WI38 (cell line): ENCODE data around the gene ADAMTS18.
"Not testable (repeated sequence)": the region's sequence is repeated elsewhere in the genome, so short reads cannot be mapped to it uniquely, and the experiment has no call there.

ENCODE experiments used
- H3K4me3 ChIP-seq: 2 replicates; pipeline ENCODE4 v1.5.1; 2011; ENCODE audit warnings: low read depth, mild to moderate bottlenecking, control low read depth, low read length
- CTCF ChIP-seq: IDR thresholded peaks from 2 replicates; pipeline ENCODE4 v1.5.1; 2012; ENCODE audit warnings: low read depth, mild to moderate bottlenecking, control low read depth, low read length

The ADAMTS18 gene

GRCh38 chr16:77288222-77288621 is 146.6 kb downstream of the ADAMTS18 start:
- TF ChIP-seq CTCF: no peak
- no peak overlapping the region for H3K4me3 ChIP-seq

GRCh38 chr16:77285676-77286075 is 149.2 kb downstream of the ADAMTS18 start:
- TF ChIP-seq CTCF: no peak
- H3K4me3 ChIP-seq: no peak overlapping the region

GRCh38 chr16:77282345-77282744 is 152.5 kb downstream of the ADAMTS18 start:
- no peak overlapping the region for H3K4me3 ChIP-seq
- no peak for TF ChIP-seq CTCF

- not testable (repeated sequence) for H3K4me3 ChIP-seq
Observed at GRCh38 chr16:77279316-77279715, 155.5 kb downstream of the ADAMTS18 start.

- no peak overlapping the region for H3K4me3 ChIP-seq
- no peak for TF ChIP-seq CTCF
Observed at GRCh38 chr16:77277571-77277970, 157.3 kb downstream of the ADAMTS18 start.

- TF ChIP-seq CTCF: no peak
- H3K4me3 ChIP-seq: no peak overlapping the region
Observed at GRCh38 chr16:77277141-77277540, 157.7 kb downstream of the ADAMTS18 start.

- no peak for TF ChIP-seq CTCF
- H3K4me3 ChIP-seq: no peak overlapping the region
Observed at GRCh38 chr16:77276661-77277060, 158.2 kb downstream of the ADAMTS18 start.

GRCh38 chr16:77275303-77275702 is 159.5 kb downstream of the ADAMTS18 start:
- H3K4me3 ChIP-seq: not testable (repeated sequence)

GRCh38 chr16:77273815-77274214 is 161.0 kb downstream of the ADAMTS18 start:
- H3K4me3 ChIP-seq: no peak overlapping the region
- no peak for TF ChIP-seq CTCF
